GM12878 (cell line): ENCODE data around the gene MRTFA. TPM values are rescaled to one million over a fixed set of nuclear protein-coding genes. Genes with fewer than 3 reads are reported as not detected.
A peak's percentile ranks its signal among the peaks of the same experiment; 100 is the strongest.

Experiments used
- ATAC-seq: fragments of 200-7000 bp; cut with Tn5 transposase; 3 replicates; pipeline ENCODE4 v1.9.1; 2020; ENCODE audit warnings: mild to moderate bottlenecking, moderate library complexity
- BruUV-seq: library from RNA; stranded (reverse); fragments of 400-500 nt; replicated peaks from 2 replicates; lab custom pipeline; 2021; lab: Mats Ljungman, UMichigan
- CTCF ChIA-PET: fragments of 300-600 bp; sonication (Branson Sonifier 250); formaldehyde crosslinking; extraction: SDS; loops from one replicate; lab custom pipeline; 2021; ENCODE audit warnings: inconsistent platforms; lab: Yijun Ruan, JAX
- POLR2A ChIA-PET: fragments of 350-600 bp; formaldehyde crosslinking; extraction: SDS; loops from one replicate; lab custom pipeline; 2021; ENCODE audit warnings: inconsistent platforms; lab: Charles Lee
- RAD21 ChIA-PET: fragments of 300-600 bp; sonication (Branson Sonifier 250); formaldehyde crosslinking; loops from one replicate; lab custom pipeline; 2023; ENCODE audit warnings: antibody characterized with exemption; ENCODE audit not compliant: unreplicated experiment; lab: Charles Lee
- SMC1A ChIA-PET: fragments of 300-600 bp; sonication (Branson Sonifier 250); formaldehyde crosslinking; loops from one replicate; lab custom pipeline; 2023; ENCODE audit not compliant: unreplicated experiment, uncharacterized antibody; lab: Charles Lee
- DNase-seq: peaks from one replicate; pipeline ENCODE4 v3.0.0-alpha.2; 2011; ENCODE audit warnings: low read depth, low spot score
- FAIRE-seq: peaks from 3 replicates; lab custom pipeline; 2011; peaks lifted over from hg19 to GRCh38; lab: Jason Lieb, UNC
- H2AFZ ChIP-seq: 2 replicates; pipeline ENCODE4 v1.6.0; 2011; ENCODE audit warnings: low read depth, low read length, control low read depth; ENCODE audit not compliant: control insufficient read depth
- H3K27ac ChIP-seq: 2 replicates; pipeline ENCODE4 v1.5.1; 2011; ENCODE audit warnings: control low read depth; ENCODE audit not compliant: control insufficient read depth, insufficient read depth
- H3K27me3 ChIP-seq, 2 experiments: replicated peaks in 1 of 2; 2 replicates each; pipeline versions ENCODE4 v1.6.0 to v1.6.1; 2011; ENCODE audit warnings: low read length in 1 of 2; ENCODE audit not compliant: control insufficient read depth in 2 of 2, insufficient read depth in 2 of 2
- H3K36me3 ChIP-seq, 2 experiments: 2 replicates each; pipeline ENCODE4 v1.5.1; 2011; ENCODE audit warnings: low read length in 1 of 2; ENCODE audit not compliant: control insufficient read depth in 2 of 2, insufficient read depth in 2 of 2
- H3K4me1 ChIP-seq: 2 replicates; pipeline ENCODE4 v1.6.1; 2011; ENCODE audit warnings: mild to moderate bottlenecking, low read length, moderate library complexity, mixed read lengths; ENCODE audit not compliant: control insufficient read depth, insufficient read depth
- H3K4me2 ChIP-seq: 2 replicates; pipeline ENCODE4 v1.6.0; 2011; ENCODE audit warnings: control low read depth; ENCODE audit not compliant: control insufficient read depth, insufficient read depth
- H3K4me3 ChIP-seq: fragments of 200-600 bp; sonication (generic); 2 replicates; pipeline ENCODE4 v1.5.1; 2016
- H3K79me2 ChIP-seq: 2 replicates; pipeline ENCODE4 v1.6.0; 2011; ENCODE audit warnings: low read length; ENCODE audit not compliant: control insufficient read depth, insufficient read depth
- H3K9ac ChIP-seq: 2 replicates; pipeline ENCODE4 v1.8.0; 2011; ENCODE audit warnings: low read length, control low read depth, mixed read lengths; ENCODE audit not compliant: control insufficient read depth, insufficient read depth
- H3K9me3 ChIP-seq: replicated peaks from 3 replicates; pipeline ENCODE4 v1.5.1; 2011; ENCODE audit warnings: mild to moderate bottlenecking, low read length; ENCODE audit not compliant: control insufficient read depth, insufficient read depth
- H4K20me1 ChIP-seq: 2 replicates; pipeline ENCODE4 v1.6.0; 2011; ENCODE audit not compliant: control insufficient read depth, insufficient read depth
- DPF2 ChIP-seq: fragments of 450-650 bp; IDR thresholded peaks from 2 replicates; pipeline ENCODE4 v1.6.1; 2017; ENCODE audit warnings: mild to moderate bottlenecking
- FOXM1 ChIP-seq: IDR thresholded peaks from 2 replicates; pipeline ENCODE4 v1.6.1; 2012; ENCODE audit warnings: low read depth, mild to moderate bottlenecking, inconsistent platforms, low read length, moderate library complexity
- IKZF1 ChIP-seq: fragments of 450-650 bp; conservative IDR thresholded peaks from 2 replicates; pipeline ENCODE4 v1.6.1; 2017; ENCODE audit warnings: antibody characterized with exemption, mild to moderate bottlenecking
- JUNB ChIP-seq: IDR thresholded peaks from 2 replicates; pipeline ENCODE4 v1.6.1; 2016; ENCODE audit warnings: antibody characterized with exemption, mild to moderate bottlenecking
- MTA3 ChIP-seq: IDR thresholded peaks from 2 replicates; pipeline ENCODE4 v1.6.1; 2012; ENCODE audit warnings: low read length, inconsistent platforms, borderline replicate concordance
- POU2F2 ChIP-seq: IDR thresholded peaks from 3 replicates; pipeline ENCODE4 v1.6.1; 2011; ENCODE audit warnings: low read depth, mild to moderate bottlenecking, low read length, borderline replicate concordance
- YY1 ChIP-seq: IDR thresholded peaks from 2 replicates; pipeline ENCODE4 v1.6.1; 2011; ENCODE audit warnings: low read depth, mild to moderate bottlenecking, low read length
- WGBS: methylation state at CpG from one replicate; pipeline ENCODE4 v1.1.6; 2016; ENCODE audit warnings: low lambda C conversion rate; ENCODE audit not compliant: insufficient replicate concordance, insufficient coverage; ENCODE audit errors: missing lambda C conversion rate; 5-methylcytosine and 5-hydroxymethylcytosine counted together
- in situ Hi-C: fragments of 300-500 bp; cut with MboI; formaldehyde crosslinking; loops from 9 replicates; pipeline ENCODE4 v1.14.3; 2018; ENCODE audit warnings: mixed read lengths
- intact Hi-C: fragments of 100-400 bp; cut with micrococcal nuclease; formaldehyde crosslinking; loops from one replicate; pipeline ENCODE4 v1.14.2; 2022; ENCODE audit not compliant: unreplicated experiment
- polyA plus RNA-seq, 11 experiments: library from polyadenylated mRNA; depleted of rRNA in 4 of 11; unstranded in 6 of 11; stranded (reverse) in 5 of 11; fragments of >200 nt; fragmentation: Nextera tagmentation in 4 of 11; fragmentation: Illumina TruSeq in 1 of 11; extraction: Ambion mirVana in 4 of 11; extraction: Trizol in 1 of 11; gene quantifications; 1 replicate in 1 of 11; 2 replicates in 10 of 11; pipeline versions ENCODE4 v1.2.1 to v1.2.3, GENCODE V29; 2011 to 2016; ENCODE audit warnings: inconsistent platforms in 2 of 11, missing spikeins in 2 of 11, low read depth in 1 of 11
- total RNA-seq, 4 experiments: library from RNA; depleted of rRNA in 3 of 4; stranded (reverse); fragments of >200 nt in 3 of 4; fragmentation: Illumina TruSeq in 1 of 4; extraction: Trizol in 1 of 4; gene quantifications; 2 replicates each; pipeline versions ENCODE4 v1.2.1 to v1.2.3, GENCODE V29; 2013 to 2021
- TF ChIP-seq, protein P1 (sequence below): fragments of 450-650 bp; IDR thresholded peaks from 2 replicates; pipeline ENCODE4 v1.6.1; 2016; ENCODE audit warnings: mild to moderate bottlenecking
- TF ChIP-seq, protein P2 (sequence below): IDR thresholded peaks from 2 replicates; pipeline ENCODE4 v1.6.1; 2012; ENCODE audit warnings: low read length, inconsistent platforms
- TF ChIP-seq, protein P3 (sequence below), 3 experiments: IDR thresholded peaks in 2 of 3; conservative IDR thresholded peaks in 1 of 3; 2 replicates each; pipeline ENCODE4 v1.5.1; 2011; ENCODE audit warnings: low read depth in 3 of 3, low read length in 3 of 3, mild to moderate bottlenecking in 3 of 3, control low read depth in 2 of 3, moderate library complexity in 2 of 3, inconsistent platforms in 1 of 3, mixed read lengths in 1 of 3; ENCODE audit not compliant: control insufficient read depth in 2 of 3, insufficient read depth in 1 of 3; ENCODE audit errors: extremely low read depth in 1 of 3
- TF ChIP-seq, protein P4 (sequence below): fragments of 450-650 bp; formaldehyde crosslinking; IDR thresholded peaks from 2 replicates; pipeline ENCODE4 v1.4.0; 2020; ENCODE audit warnings: mild to moderate bottlenecking, moderate library complexity

MRTFA gene
- total and polyA plus RNA-seq, 10 of the 15 experiments (the other 5 are each of a cell fraction or from before 2014, with no cell fraction given), result 2.0 to 63.9 (median 17.9) TPM

DNA sequence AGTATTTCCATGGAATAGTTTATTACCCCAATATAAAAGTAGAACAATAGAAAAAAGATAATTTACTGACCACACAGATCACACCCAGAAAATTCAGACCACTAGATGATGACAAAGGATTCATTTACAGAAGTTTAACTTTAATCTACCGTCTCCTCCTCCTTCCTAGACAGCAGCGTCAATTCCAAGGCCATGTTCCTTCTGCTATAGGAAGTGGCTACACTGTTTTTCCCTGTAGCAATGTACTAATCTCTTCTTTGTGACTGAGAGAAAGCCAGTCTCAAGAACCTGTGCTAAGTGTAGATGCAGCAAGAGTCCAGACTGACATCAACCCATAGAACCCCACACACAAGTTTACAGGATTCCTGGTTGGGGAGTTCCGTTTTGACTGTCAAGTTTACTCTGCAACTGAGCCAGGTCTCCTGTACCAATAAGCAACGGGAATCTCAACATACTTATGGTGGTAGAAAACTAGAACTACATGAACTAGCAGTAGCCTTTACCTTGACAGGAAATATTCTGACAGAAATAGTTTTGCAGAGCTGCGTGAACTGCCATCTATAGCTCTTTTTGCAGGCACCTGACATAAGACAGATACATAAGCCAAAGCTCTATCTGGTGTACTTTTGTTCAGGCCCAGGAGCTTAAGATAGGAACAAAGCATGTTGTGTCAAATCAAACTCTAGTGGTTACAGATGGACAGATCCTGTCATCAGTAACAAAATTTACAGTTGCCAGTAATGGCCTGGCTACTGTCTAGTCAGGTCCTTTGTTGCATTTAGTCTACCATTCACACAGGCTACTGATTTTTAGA lies 42.9 kb downstream of the MRTFA start:
- H3K27me3 ChIP-seq, result no peaks in the 10 kb centered on the region
- RAD21 ChIA-PET, result interaction anchor here (1.0 to 4.9 kb wide), 15 partner anchors 9 to 157 kb away, joined by 3 to 37 read pairs (median 7); partner anchors contain the start of gene MRTFA
- ATAC-seq (peak; percentile 65), DNase-seq (peak; percentile 68), FAIRE-seq (peak; percentile 95)
- H3K4me3 ChIP-seq, result peak overlapping the region; percentile 4; the same call in 1 of the 2 replicates
- peak overlapping the region; percentile 83 for H3K27ac ChIP-seq
- H3K79me2 ChIP-seq, result peaks cover 71% of the 10 kb centered on the region
- H3K9ac ChIP-seq, result peak overlapping the region; percentile 8; the same call in 1 of the 2 replicates
- in situ Hi-C loops, result no loop called here
- peak overlapping the region; percentile 64 for H3K4me2 ChIP-seq
- no peaks in the 10 kb centered on the region for H3K9me3 ChIP-seq
- peak overlapping the region; percentile 37 for H2AFZ ChIP-seq
- no peaks in the 10 kb centered on the region for H3K36me3 ChIP-seq
- WGBS, result 3% methylated on average over 5 of the region's 5 CpGs
- POLR2A ChIA-PET, result interaction anchor here (0.7 to 3.5 kb wide), 12 partner anchors 11 to 68 kb away, joined by 3 to 23 read pairs (median 4); partner anchors contain the start of gene MRTFA
- intact Hi-C loops, result loop anchor here (5.0 kb wide), 2 partner anchors 39 to 61 kb away; no protein-coding TSS in a partner anchor
- CTCF ChIA-PET, result interaction anchor here (0.7 to 5.4 kb wide), 12 partner anchors 9 to 156 kb away, joined by 3 to 44 read pairs (median 5); no protein-coding TSS in a partner anchor
- no TSS peak for BruUV-seq
- SMC1A ChIA-PET, result interaction anchor here (0.5 to 10.7 kb wide), 17 partner anchors 8 to 314 kb away, joined by 3 to 130 read pairs (median 4); no protein-coding TSS in a partner anchor
- no peaks in the 10 kb centered on the region for H4K20me1 ChIP-seq
- peaks cover 57% of the 10 kb centered on the region for H3K4me1 ChIP-seq
- TF ChIP-seq DPF2 (0 out of 2 replicates have a peak, but pooled peaks have one; percentile 13), MTA3 (peak; percentile 56; the same call in 1 of the 2 replicates), IKZF1 (peak; percentile 45), FOXM1 (peak; percentile 13), YY1 (peak; percentile 37; the same call in 1 of the 2 replicates), POU2F2 (no peak), JUNB (peak; percentile 67)
- TF ChIP-seq, protein P1, sequence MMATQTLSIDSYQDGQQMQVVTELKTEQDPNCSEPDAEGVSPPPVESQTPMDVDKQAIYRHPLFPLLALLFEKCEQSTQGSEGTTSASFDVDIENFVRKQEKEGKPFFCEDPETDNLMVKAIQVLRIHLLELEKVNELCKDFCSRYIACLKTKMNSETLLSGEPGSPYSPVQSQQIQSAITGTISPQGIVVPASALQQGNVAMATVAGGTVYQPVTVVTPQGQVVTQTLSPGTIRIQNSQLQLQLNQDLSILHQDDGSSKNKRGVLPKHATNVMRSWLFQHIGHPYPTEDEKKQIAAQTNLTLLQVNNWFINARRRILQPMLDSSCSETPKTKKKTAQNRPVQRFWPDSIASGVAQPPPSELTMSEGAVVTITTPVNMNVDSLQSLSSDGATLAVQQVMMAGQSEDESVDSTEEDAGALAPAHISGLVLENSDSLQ, result peak; percentile 35; the same call in 1 of the 2 replicates
- TF ChIP-seq, protein P2, sequence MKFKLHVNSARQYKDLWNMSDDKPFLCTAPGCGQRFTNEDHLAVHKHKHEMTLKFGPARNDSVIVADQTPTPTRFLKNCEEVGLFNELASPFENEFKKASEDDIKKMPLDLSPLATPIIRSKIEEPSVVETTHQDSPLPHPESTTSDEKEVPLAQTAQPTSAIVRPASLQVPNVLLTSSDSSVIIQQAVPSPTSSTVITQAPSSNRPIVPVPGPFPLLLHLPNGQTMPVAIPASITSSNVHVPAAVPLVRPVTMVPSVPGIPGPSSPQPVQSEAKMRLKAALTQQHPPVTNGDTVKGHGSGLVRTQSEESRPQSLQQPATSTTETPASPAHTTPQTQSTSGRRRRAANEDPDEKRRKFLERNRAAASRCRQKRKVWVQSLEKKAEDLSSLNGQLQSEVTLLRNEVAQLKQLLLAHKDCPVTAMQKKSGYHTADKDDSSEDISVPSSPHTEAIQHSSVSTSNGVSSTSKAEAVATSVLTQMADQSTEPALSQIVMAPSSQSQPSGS, result peak; percentile 37; the same call in 1 of the 2 replicates
- TF ChIP-seq, protein P3, sequence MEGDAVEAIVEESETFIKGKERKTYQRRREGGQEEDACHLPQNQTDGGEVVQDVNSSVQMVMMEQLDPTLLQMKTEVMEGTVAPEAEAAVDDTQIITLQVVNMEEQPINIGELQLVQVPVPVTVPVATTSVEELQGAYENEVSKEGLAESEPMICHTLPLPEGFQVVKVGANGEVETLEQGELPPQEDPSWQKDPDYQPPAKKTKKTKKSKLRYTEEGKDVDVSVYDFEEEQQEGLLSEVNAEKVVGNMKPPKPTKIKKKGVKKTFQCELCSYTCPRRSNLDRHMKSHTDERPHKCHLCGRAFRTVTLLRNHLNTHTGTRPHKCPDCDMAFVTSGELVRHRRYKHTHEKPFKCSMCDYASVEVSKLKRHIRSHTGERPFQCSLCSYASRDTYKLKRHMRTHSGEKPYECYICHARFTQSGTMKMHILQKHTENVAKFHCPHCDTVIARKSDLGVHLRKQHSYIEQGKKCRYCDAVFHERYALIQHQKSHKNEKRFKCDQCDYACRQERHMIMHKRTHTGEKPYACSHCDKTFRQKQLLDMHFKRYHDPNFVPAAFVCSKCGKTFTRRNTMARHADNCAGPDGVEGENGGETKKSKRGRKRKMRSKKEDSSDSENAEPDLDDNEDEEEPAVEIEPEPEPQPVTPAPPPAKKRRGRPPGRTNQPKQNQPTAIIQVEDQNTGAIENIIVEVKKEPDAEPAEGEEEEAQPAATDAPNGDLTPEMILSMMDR (IDR thresholded peaks at IDR 0.05 in 2 of 3, conservative IDR thresholded peaks at IDR 0.05 in 1 of 3; ENCODE audit: control insufficient read depth in 2 of 3, extremely low read depth in 1 of 3, insufficient read depth in 1 of 3, low read depth in 3 of 3, low read length in 3 of 3), result peak in 1 of 3 experiments; percentile 0; a peak in 1 of 6 replicates
- TF ChIP-seq, protein P4, sequence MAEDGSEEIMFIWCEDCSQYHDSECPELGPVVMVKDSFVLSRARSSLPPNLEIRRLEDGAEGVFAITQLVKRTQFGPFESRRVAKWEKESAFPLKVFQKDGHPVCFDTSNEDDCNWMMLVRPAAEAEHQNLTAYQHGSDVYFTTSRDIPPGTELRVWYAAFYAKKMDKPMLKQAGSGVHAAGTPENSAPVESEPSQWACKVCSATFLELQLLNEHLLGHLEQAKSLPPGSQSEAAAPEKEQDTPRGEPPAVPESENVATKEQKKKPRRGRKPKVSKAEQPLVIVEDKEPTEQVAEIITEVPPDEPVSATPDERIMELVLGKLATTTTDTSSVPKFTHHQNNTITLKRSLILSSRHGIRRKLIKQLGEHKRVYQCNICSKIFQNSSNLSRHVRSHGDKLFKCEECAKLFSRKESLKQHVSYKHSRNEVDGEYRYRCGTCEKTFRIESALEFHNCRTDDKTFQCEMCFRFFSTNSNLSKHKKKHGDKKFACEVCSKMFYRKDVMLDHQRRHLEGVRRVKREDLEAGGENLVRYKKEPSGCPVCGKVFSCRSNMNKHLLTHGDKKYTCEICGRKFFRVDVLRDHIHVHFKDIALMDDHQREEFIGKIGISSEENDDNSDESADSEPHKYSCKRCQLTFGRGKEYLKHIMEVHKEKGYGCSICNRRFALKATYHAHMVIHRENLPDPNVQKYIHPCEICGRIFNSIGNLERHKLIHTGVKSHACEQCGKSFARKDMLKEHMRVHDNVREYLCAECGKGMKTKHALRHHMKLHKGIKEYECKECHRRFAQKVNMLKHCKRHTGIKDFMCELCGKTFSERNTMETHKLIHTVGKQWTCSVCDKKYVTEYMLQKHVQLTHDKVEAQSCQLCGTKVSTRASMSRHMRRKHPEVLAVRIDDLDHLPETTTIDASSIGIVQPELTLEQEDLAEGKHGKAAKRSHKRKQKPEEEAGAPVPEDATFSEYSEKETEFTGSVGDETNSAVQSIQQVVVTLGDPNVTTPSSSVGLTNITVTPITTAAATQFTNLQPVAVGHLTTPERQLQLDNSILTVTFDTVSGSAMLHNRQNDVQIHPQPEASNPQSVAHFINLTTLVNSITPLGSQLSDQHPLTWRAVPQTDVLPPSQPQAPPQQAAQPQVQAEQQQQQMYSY (CRISPR knock-in tag), result no peak
